ENCODE results near the gene GCC1. TPM values are rescaled to one million over a fixed set of nuclear protein-coding genes. Genes with fewer than 3 reads are reported as not detected.

Gene GCC1, protein sequence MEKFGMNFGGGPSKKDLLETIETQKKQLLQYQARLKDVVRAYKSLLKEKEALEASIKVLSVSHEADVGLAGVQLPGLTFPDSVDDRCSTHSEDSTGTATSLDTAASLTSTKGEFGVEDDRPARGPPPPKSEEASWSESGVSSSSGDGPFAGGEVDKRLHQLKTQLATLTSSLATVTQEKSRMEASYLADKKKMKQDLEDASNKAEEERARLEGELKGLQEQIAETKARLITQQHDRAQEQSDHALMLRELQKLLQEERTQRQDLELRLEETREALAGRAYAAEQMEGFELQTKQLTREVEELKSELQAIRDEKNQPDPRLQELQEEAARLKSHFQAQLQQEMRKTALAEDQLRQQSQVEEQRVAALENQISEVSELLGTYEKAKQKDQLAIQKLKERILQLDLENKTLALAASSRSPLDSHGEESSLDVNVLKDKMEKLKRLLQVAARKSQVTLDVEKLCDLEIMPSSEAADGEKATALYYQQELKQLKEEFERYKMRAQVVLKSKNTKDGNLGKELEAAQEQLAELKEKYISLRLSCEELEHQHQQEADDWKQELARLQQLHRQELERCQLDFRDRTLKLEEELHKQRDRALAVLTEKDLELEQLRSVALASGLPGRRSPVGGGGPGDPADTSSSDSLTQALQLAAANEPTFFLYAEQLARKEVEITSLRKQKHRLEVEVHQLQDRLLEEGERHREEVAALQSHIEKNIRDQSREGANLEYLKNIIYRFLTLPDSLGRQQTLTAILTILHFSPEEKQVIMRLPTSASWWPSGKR
- 20.8 and 22.7 TPM in 2 replicates for total RNA-seq

DNA sequence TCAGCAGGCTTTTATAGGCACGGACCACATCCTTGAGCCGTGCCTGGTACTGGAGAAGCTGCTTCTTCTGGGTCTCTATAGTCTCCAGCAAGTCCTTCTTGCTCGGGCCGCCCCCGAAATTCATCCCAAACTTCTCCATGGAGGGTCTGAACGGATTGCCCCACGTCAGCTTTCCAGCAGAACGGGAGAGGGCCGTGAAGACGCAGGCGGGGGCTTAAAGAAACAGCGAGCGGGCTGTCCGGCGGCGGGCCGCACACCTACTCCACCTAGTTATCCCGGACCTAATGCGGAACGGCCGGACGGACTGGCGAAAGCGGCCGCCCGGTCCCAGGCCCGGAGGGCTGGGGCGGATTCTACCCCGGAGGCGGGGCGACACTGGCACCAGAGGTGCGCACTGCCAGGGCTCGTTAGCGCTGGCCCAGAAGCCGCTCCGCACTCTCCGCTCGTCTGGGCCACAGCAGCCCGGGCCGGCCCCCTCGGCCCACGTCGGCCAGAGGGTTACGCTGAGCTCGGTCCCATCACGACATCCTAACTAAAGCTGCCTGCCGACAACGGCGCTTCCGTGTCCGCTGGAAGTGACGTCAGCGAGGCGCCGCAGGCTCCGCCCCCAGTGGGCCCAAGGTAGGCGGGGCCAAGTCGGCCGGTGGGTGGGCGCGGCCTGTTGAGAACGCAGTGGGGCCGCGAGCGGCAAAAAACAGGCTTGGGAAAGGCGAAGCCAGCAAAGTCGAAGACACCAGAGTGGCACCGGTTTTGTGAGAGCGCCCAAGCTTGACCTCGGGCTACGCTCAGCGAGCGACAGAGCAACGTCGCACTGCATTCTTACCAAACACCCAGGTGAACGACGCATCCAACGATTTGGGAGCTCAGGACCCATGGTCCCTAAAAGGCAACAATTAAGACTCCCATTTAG is at the start of gene GCC1:
GCC1 (minus strand) TSS at position 553 of the 910 bp plus-strand sequence; CDS start at position 139, 414 bp downstream.

DNA sequence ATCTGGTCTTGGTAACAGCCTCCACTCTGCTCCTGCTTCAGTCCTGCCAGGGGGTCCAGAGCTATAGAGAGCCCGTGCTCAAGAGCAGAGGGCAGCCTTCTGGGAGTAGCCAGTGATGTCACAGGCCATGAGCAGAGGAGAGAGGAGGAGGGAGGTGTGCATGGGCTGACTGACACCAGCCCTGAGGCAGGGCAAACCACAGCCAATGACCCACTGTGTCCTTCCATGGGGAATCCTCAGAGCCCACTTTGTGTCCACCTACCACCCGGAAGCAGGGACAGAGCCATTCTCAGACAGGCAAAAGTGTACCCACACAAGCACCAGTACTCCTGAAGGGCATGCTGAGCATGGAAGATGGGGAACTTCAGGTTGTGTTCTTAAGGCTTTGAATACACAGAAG is 32.6 kb upstream of the GCC1 start, which contains the start of gene PAX4:
PAX4 (minus strand) TSS at position 101 of the 400 bp plus-strand sequence. CDS start 2,214 bp downstream, outside the sequence.

GRCh38 chr7:127588019-127588696 is 2.8 kb upstream of the GCC1 start, which contains the start of gene ARF5:
Gene ARF5, plus strand, starts transcription at chr7:127588411. Its CDS starts 88 bp downstream, at chr7:127588499.

Other genes with a start within 250 kb of the GCC1 start
- 19.6 and 23.9 TPM in 2 replicates for gene ZNF800, start 192.9 kb downstream of the GCC1 start, total RNA-seq
- gene ARF5, start 2.8 kb upstream of the GCC1 start, total RNA-seq = 186 and 264 TPM in 2 replicates
- 0.98 and 2.0 TPM in 2 replicates for gene FSCN3, start 8.1 kb upstream of the GCC1 start, total RNA-seq
- gene PAX4, start 32.5 kb upstream of the GCC1 start, total RNA-seq = not detected in 2 replicates
- gene SND1, start 66.6 kb upstream of the GCC1 start, total RNA-seq = 283 and 308 TPM in 2 replicates

Data from placental epithelial cell (primary cell).